GM10847 (cell line): ENCODE measurements around the gene SPTBN1.

Experiments
- POLR2A ChIP-seq: IDR thresholded peaks from 2 replicates; pipeline ENCODE4 v1.6.1; 2011; ENCODE audit not compliant: insufficient read length; ENCODE audit errors: extremely low read depth

The SPTBN1 gene

GRCh38 chr2:54708584-54709335, 252.6 kb downstream of the SPTBN1 start:
- TF ChIP-seq POLR2A = no peak

- no peak for TF ChIP-seq POLR2A
These were observed 253.2 kb downstream of the SPTBN1 start for GRCh38 chr2:54709336-54709809.

GRCh38 chr2:54710216-54710615, 254.1 kb downstream of the SPTBN1 start:
- no peak for TF ChIP-seq POLR2A

- no peak for TF ChIP-seq POLR2A
These were observed 256.4 kb downstream of the SPTBN1 start for GRCh38 chr2:54712516-54712915.

GRCh38 chr2:54714996-54715395, 258.9 kb downstream of the SPTBN1 start:
- TF ChIP-seq POLR2A = no peak

- no peak for TF ChIP-seq POLR2A
These were observed 260.2 kb downstream of the SPTBN1 start for GRCh38 chr2:54716375-54716774.

GRCh38 chr2:54720563-54720962, 264.4 kb downstream of the SPTBN1 start:
- no peak for TF ChIP-seq POLR2A
